ENCODE measurements around the gene STK32B.

GRCh38 chr4:5199912-5200311, 148.6 kb downstream of the STK32B start:
- TF ChIP-seq CTCF (IDR thresholded peaks at IDR 0.05) (no peak), POLR2AphosphoS5 (IDR thresholded peaks at IDR 0.05) (no peak), POLR2A (IDR thresholded peaks at IDR 0.05) (no peak)

Measured in stomach (tissue), 4 donors.